Measurements from ENCODE around the gene ELN. TPM values are rescaled to one million over a fixed set of nuclear protein-coding genes. Genes with fewer than 3 reads are reported as not detected.

ELN gene
- total RNA-seq, 2 donors from 2014 or later = 354 to 999 TPM

- intact Hi-C loops (cut with DNase I) = no loop called here
- DNase-seq (ENCODE audit: low spot score) = no peak
These were observed 8.8 kb upstream of the ELN start for GRCh38 chr7:74019149-74019548.

GRCh38 chr7:74020390-74020789 is 7.6 kb upstream of the ELN start:
- intact Hi-C loops (cut with DNase I) = no loop called here
- DNase-seq (ENCODE audit: low spot score) = no peak

GRCh38 chr7:74021546-74022320 is 6.2 kb upstream of the ELN start:
- DNase-seq (ENCODE audit: low spot score) = no peak
- intact Hi-C loops (cut with DNase I) = no loop called here

GRCh38 chr7:74022507-74022906 is 5.5 kb upstream of the ELN start:
- intact Hi-C loops (cut with DNase I) = no loop called here
- no peak for DNase-seq (ENCODE audit: low spot score)

- DNase-seq (ENCODE audit: low spot score) = peak; percentile 95
- intact Hi-C loops (cut with DNase I) = no loop called here
These were observed 4.9 kb upstream of the ELN start for GRCh38 chr7:74023092-74023536.

GRCh38 chr7:74023786-74024185 is 4.2 kb upstream of the ELN start:
- intact Hi-C loops (cut with DNase I) = no loop called here
- no peak for DNase-seq (ENCODE audit: low spot score)

GRCh38 chr7:74025146-74025545 is 2.8 kb upstream of the ELN start:
- intact Hi-C loops (cut with DNase I) = loop anchor here (5.0 kb wide), 2 partner anchors 153 to 158 kb away; no protein-coding TSS in a partner anchor
- DNase-seq (ENCODE audit: low spot score) = no peak

- intact Hi-C loops (cut with DNase I) = loop anchor here (5.0 kb wide), 2 partner anchors 153 to 158 kb away; no protein-coding TSS in a partner anchor
These were observed 2.2 kb upstream of the ELN start for GRCh38 chr7:74025730-74026129.

GRCh38 chr7:74026406-74026902 is 1.5 kb upstream of the ELN start:
- no peak for DNase-seq (ENCODE audit: low spot score)
- intact Hi-C loops (cut with DNase I) = loop anchor here (5.0 kb wide), 2 partner anchors 154 to 159 kb away; no protein-coding TSS in a partner anchor

More at GRCh38 chr7:74025730-74026129, 2.2 kb upstream of the ELN start:
- DNase-seq (ENCODE audit: low spot score) = no peak

- peak; percentile 95 for DNase-seq (ENCODE audit: low spot score)
These were observed 880 bp upstream of the ELN start for GRCh38 chr7:74026903-74027682.

GRCh38 chr7:74028321-74028838 is 407 bp downstream of the ELN start:
- DNase-seq (ENCODE audit: low spot score) = peak; percentile 86
- intact Hi-C loops (cut with DNase I) = loop anchor here (1.0 to 5.0 kb wide), 3 partner anchors 12 to 161 kb away; no protein-coding TSS in a partner anchor

More at GRCh38 chr7:74026903-74027682, 880 bp upstream of the ELN start:
- intact Hi-C loops (cut with DNase I) = loop anchor here (5.0 kb wide), 2 partner anchors 155 to 160 kb away; no protein-coding TSS in a partner anchor

GRCh38 chr7:74029089-74029785 is 1.3 kb downstream of the ELN start:
- DNase-seq (ENCODE audit: low spot score) = peak; percentile 83
- intact Hi-C loops (cut with DNase I) = loop anchor here (5.0 kb wide), 2 partner anchors 157 to 162 kb away; no protein-coding TSS in a partner anchor

GRCh38 chr7:74029991-74030415 is 2.0 kb downstream of the ELN start:
- DNase-seq (ENCODE audit: low spot score) = peak; percentile 80
- intact Hi-C loops (cut with DNase I) = loop anchor here (5.0 kb wide), 2 partner anchors 158 to 163 kb away; no protein-coding TSS in a partner anchor

- intact Hi-C loops (cut with DNase I) = no loop called here
- DNase-seq (ENCODE audit: low spot score) = no peak
These were observed 2.9 kb downstream of the ELN start for GRCh38 chr7:74030861-74031260.

GRCh38 chr7:74031403-74032190 is 3.6 kb downstream of the ELN start:
- intact Hi-C loops (cut with DNase I) = no loop called here
- DNase-seq (ENCODE audit: low spot score) = no peak

GRCh38 chr7:74032191-74032490 is 4.2 kb downstream of the ELN start:
- intact Hi-C loops (cut with DNase I) = no loop called here

GRCh38 chr7:74032624-74033371 is 4.8 kb downstream of the ELN start:
- intact Hi-C loops (cut with DNase I) = no loop called here

More at GRCh38 chr7:74032191-74032490, 4.2 kb downstream of the ELN start:
- no peak for DNase-seq (ENCODE audit: low spot score)

More at GRCh38 chr7:74032624-74033371, 4.8 kb downstream of the ELN start:
- no peak for DNase-seq (ENCODE audit: low spot score)

All from posterior vena cava (tissue), 2 donors.